ENCODE results near the gene G3BP1. TPM values are rescaled to one million over a fixed set of nuclear protein-coding genes. Genes with fewer than 3 reads are reported as not detected.

Gene G3BP1
- total RNA-seq, 1 donor from 2014 or later: 127 TPM

DNA sequence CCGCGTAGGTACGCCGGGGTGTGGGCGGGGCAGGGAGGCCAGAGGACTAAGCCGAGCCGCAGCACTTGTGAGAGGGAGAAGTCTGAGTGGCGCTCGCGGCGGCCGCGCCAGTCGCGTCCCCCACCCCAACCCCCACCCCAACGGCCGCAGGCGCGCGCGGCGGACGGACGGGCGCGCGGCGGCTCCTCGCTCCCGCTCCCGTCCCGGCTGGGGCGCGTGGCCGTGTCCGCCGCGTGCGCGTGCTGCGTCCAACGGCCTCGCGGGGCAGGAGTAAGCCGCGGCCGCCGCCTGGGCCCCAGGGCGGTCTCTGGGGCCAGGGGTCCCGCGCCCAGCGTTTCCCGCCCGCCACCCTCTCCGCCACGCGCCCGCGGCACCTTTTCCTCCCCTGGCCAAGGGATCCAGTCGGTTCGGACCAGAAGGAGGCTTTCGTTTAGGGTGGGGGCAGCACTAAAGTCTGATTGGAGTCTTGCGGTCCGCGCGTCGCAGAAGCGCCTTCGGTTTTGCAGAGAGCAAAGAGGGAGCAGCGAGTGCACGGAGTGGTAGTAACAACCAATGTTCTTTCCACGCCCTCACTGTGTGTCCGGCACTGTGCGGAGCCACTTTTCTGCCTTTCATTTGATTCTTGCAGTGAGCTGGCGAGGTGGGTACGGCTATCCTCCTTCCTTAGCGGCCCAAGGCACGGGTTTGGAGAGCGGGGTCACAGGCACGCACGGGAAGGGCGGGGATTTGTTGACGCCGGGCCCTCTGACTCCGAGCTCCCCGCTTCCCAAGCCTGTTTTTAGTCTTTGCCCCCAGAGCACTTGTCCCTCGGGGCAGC is 483 bp downstream of the G3BP1 start:
- H3K36me3 Mint-ChIP-seq (ENCODE audit: unreplicated experiment): no peaks in the 10 kb centered on the region
- peak overlapping the region; percentile 83 for H3K4me3 Mint-ChIP-seq (ENCODE audit: unreplicated experiment)
- DNase-seq: peak; percentile 50
- peaks cover 29% of the 10 kb centered on the region for H3K4me1 Mint-ChIP-seq (ENCODE audit: low read depth, unreplicated experiment)
- H3K27me3 Mint-ChIP-seq (ENCODE audit: unreplicated experiment): no peaks in the 10 kb centered on the region
- TF ChIP-seq, protein P1, sequence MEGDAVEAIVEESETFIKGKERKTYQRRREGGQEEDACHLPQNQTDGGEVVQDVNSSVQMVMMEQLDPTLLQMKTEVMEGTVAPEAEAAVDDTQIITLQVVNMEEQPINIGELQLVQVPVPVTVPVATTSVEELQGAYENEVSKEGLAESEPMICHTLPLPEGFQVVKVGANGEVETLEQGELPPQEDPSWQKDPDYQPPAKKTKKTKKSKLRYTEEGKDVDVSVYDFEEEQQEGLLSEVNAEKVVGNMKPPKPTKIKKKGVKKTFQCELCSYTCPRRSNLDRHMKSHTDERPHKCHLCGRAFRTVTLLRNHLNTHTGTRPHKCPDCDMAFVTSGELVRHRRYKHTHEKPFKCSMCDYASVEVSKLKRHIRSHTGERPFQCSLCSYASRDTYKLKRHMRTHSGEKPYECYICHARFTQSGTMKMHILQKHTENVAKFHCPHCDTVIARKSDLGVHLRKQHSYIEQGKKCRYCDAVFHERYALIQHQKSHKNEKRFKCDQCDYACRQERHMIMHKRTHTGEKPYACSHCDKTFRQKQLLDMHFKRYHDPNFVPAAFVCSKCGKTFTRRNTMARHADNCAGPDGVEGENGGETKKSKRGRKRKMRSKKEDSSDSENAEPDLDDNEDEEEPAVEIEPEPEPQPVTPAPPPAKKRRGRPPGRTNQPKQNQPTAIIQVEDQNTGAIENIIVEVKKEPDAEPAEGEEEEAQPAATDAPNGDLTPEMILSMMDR (IDR thresholded peaks at IDR 0.05; ENCODE audit: partially characterized antibody, unreplicated experiment): no peak
- H3K27ac Mint-ChIP-seq (ENCODE audit: unreplicated experiment): peak overlapping the region; percentile 19
- no peaks in the 10 kb centered on the region for H3K9me3 Mint-ChIP-seq (ENCODE audit: unreplicated experiment)

DNA sequence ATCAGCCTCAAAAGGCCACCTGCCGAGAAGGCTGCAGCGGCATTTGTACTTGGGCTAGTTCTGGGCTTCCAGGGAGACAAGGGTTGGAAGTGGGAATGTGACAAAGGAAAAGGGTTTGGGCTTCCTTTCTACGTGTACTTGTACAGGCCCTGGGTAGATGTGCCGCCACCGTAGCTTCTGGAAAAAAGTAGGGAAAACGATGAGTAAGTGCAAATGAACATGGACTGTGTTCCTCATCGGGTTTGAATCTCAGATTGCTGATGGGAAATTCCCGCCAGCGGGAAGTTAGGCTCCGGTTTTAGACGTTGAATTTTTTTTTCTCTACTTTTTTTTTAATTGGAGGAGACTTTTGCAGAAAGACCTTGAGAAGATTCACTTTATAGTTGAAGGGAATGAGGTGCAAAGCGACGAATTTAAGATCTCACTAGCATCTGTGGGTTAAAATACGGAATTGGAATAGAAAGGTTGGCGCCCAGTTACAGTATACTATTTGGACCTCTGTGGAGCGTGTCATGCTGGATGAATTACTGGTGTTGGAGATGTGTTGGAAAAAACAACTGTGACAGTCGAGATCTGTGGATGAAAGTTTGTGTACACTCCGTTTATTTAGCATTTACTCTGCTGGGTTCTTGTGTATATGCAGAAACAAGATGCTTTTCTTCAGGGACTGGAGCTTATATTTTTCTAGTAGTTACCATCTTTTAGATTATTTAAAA is 1.2 kb downstream of the G3BP1 start:
- TF ChIP-seq, protein P1 (IDR thresholded peaks at IDR 0.05; ENCODE audit: partially characterized antibody, unreplicated experiment): no peak
- DNase-seq: no peak
- Mint-ChIP-seq H3K27ac (ENCODE audit: unreplicated experiment) (peak overlapping the region; percentile 19), H3K4me3 (ENCODE audit: unreplicated experiment) (peak overlapping the region; percentile 83), H3K27me3 (ENCODE audit: unreplicated experiment) (no peaks in the 10 kb centered on the region), H3K36me3 (ENCODE audit: unreplicated experiment) (no peaks in the 10 kb centered on the region), H3K9me3 (ENCODE audit: unreplicated experiment) (no peaks in the 10 kb centered on the region), H3K4me1 (ENCODE audit: low read depth, unreplicated experiment) (peaks cover 37% of the 10 kb centered on the region)

DNA sequence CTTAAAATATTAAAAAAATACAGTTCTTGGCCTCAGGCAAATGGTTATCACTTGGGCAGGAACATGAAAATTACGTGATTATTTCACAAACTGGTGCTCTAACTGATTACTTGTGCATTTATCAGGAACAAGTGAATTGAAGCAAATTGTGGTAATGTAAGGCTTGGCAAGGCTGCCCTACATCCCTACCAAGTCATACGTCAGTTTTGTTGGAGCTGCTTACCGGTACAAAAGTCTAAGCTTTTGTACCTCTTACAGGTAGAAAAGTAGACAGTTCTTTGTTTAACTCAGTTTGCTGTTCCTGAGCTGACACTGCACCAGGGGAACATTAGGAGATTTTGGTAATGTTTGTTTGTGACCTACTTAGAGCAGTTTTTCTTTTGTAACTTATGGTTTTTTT is 2.2 kb downstream of the G3BP1 start:
- peak overlapping the region; percentile 53 for H3K27ac Mint-ChIP-seq (ENCODE audit: unreplicated experiment)

DNA sequence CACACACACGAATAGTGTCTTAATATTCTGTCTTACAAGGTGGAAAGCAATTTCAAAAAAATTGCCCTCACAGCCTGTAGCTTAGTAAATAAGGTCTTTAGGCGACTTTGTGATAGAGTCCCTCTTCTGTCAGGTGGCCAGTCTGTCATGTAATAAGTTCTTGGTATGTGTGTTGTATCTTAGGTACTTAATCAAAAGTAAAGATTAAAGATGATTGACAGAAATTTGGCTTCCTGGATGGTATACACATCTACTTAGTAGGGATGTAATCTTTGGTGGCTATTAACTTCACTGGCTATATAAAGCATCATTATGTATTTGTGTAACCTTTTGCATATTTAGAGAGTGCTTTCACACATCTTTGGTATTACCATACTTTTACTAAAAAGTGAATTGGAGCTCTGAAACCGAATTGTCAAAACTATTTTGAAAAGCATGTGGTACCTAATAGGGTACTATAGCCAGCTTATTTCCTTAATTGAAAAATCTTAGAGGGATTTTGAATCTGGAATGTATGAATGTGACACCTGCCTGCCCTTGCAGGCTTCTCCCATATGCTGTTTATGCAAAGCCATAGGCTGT is 3.4 kb downstream of the G3BP1 start:
- Mint-ChIP-seq H3K4me3 (ENCODE audit: unreplicated experiment) (peak overlapping the region; percentile 85), H3K9me3 (ENCODE audit: unreplicated experiment) (no peaks in the 10 kb centered on the region), H3K36me3 (ENCODE audit: unreplicated experiment) (no peaks in the 10 kb centered on the region), H3K27me3 (ENCODE audit: unreplicated experiment) (no peaks in the 10 kb centered on the region), H3K4me1 (ENCODE audit: low read depth, unreplicated experiment) (peaks cover 46% of the 10 kb centered on the region), H3K27ac (ENCODE audit: unreplicated experiment) (peak overlapping the region; percentile 67)
- TF ChIP-seq, protein P1 (IDR thresholded peaks at IDR 0.05; ENCODE audit: partially characterized antibody, unreplicated experiment): no peak
- no peak for DNase-seq

More for the DNA sequence above, 2.2 kb downstream of the G3BP1 start:
- Mint-ChIP-seq H3K36me3 (ENCODE audit: unreplicated experiment) (no peaks in the 10 kb centered on the region), H3K27me3 (ENCODE audit: unreplicated experiment) (no peaks in the 10 kb centered on the region), H3K4me1 (ENCODE audit: low read depth, unreplicated experiment) (peaks cover 38% of the 10 kb centered on the region), H3K4me3 (ENCODE audit: unreplicated experiment) (peak overlapping the region; percentile 85), H3K9me3 (ENCODE audit: unreplicated experiment) (no peaks in the 10 kb centered on the region)
- TF ChIP-seq, protein P1 (IDR thresholded peaks at IDR 0.05; ENCODE audit: partially characterized antibody, unreplicated experiment): no peak
- DNase-seq: no peak
